Coronary artery (tissue), 2 donors: ENCODE results near the gene ARHGEF19.

Experiments used
- DNase-seq: peaks from one replicate; pipeline ENCODE4 v3.0.0-alpha.2; 2017; ENCODE audit warnings: low spot score
- H3K27ac ChIP-seq, 2 donors: fragments of 200-600 bp; sonication (generic); one replicate each; pipeline ENCODE4 v1.5.1; 2016 to 2019
- H3K4me3 ChIP-seq: fragments of 200-600 bp; sonication (generic); 2 replicates; pipeline ENCODE4 v1.5.1; 2016; ENCODE audit warnings: mild to moderate bottlenecking, moderate library complexity
- CTCF ChIP-seq: fragments of 200-600 bp; sonication (generic); IDR thresholded peaks from one replicate; pipeline ENCODE4 v1.5.1; 2019; ENCODE audit warnings: antibody characterized with exemption

Gene ARHGEF19

GRCh38 chr1:16149146-16149545 is 63.3 kb downstream of the ARHGEF19 start:
- TF ChIP-seq CTCF: no peak
- Histone ChIP-seq H3K27ac (no peak overlapping the region), H3K4me3 (no peak overlapping the region)
- DNase-seq: no peak

GRCh38 chr1:16148329-16149092 is 63.9 kb downstream of the ARHGEF19 start:
- Histone ChIP-seq H3K27ac (no peak overlapping the region), H3K4me3 (no peak overlapping the region)
- TF ChIP-seq CTCF: no peak
- no peak for DNase-seq
